Mesenteric fat pad (tissue), 1 donor: ENCODE results near the gene GLTPD2. TPM values are rescaled to one million over a fixed set of nuclear protein-coding genes. Genes with fewer than 3 reads are reported as not detected.

Experiments used
- DNase-seq: peaks from one replicate; pipeline ENCODE4 v3.0.0-alpha.2; 2020; ENCODE audit warnings: low spot score
- long read RNA-seq: library from polyadenylated mRNA; unstranded; transcript quantifications from one replicate; pipeline ENCODE4 v2.0.0, GENCODE V29; 2020
- total RNA-seq: library from RNA; stranded (reverse); fragmentation: NEBNext Ultra II Directional; extraction: Animal tissue kit (Norgen Biotek cat#: 25700); gene quantifications from one replicate; pipeline ENCODE4 v1.2.1, GENCODE V29; 2021
- donor health status: DM: yes; HTN: yes; CAD: no.

The GLTPD2 gene
- not detected for total RNA-seq
- long read RNA-seq: 0 reads

GRCh38 chr17:4788807-4789700, at the start of gene GLTPD2:
Gene GLTPD2, plus strand, starts transcription at chr17:4788964. Its CDS starts 48 bp downstream, at chr17:4789012.
- no peak for DNase-seq

GRCh38 chr17:4739122-4740024, 49.4 kb upstream of the GLTPD2 start, which contains the start of the genes CXCL16 and ZMYND15:
Gene CXCL16, minus strand, starts transcription at chr17:4739928. Its CDS starts 589 bp downstream, at chr17:4739339.
Gene ZMYND15, plus strand, starts transcription at chr17:4739833. Its CDS starts 716 bp downstream, at chr17:4740549.
- peak; percentile 92 for DNase-seq

- no peak for DNase-seq
Observed at GRCh38 chr17:4740025-4740351, 48.8 kb upstream of the GLTPD2 start.

- no peak for DNase-seq
Observed at GRCh38 chr17:4740584-4740983, 48.2 kb upstream of the GLTPD2 start.

GRCh38 chr17:4741544-4741943, 47.2 kb upstream of the GLTPD2 start:
- DNase-seq: no peak

GRCh38 chr17:4742133-4742532, 46.6 kb upstream of the GLTPD2 start:
- no peak for DNase-seq

- no peak for DNase-seq
Observed at GRCh38 chr17:4742629-4743028, 46.1 kb upstream of the GLTPD2 start.

GRCh38 chr17:4743216-4743615, 45.5 kb upstream of the GLTPD2 start:
- DNase-seq: no peak

- DNase-seq: no peak
Observed at GRCh38 chr17:4743898-4744297, 44.9 kb upstream of the GLTPD2 start.

- DNase-seq: no peak
Observed at GRCh38 chr17:4744999-4745969, 43.5 kb upstream of the GLTPD2 start.

- DNase-seq: no peak
Observed at GRCh38 chr17:4747847-4748246, 40.9 kb upstream of the GLTPD2 start.

- DNase-seq: no peak
Observed at GRCh38 chr17:4748686-4749085, 40.1 kb upstream of the GLTPD2 start.

- no peak for DNase-seq
Observed at GRCh38 chr17:4750606-4751005, 38.2 kb upstream of the GLTPD2 start.

- no peak for DNase-seq
Observed at GRCh38 chr17:4751932-4752331, 36.8 kb upstream of the GLTPD2 start.

- DNase-seq: no peak
Observed at GRCh38 chr17:4753392-4753791, 35.4 kb upstream of the GLTPD2 start.

- no peak for DNase-seq
Observed at GRCh38 chr17:4759776-4760236, 29.0 kb upstream of the GLTPD2 start.

- no peak for DNase-seq
Observed at GRCh38 chr17:4764595-4764994, 24.2 kb upstream of the GLTPD2 start.

- DNase-seq: no peak
Observed at GRCh38 chr17:4766201-4766600, 22.6 kb upstream of the GLTPD2 start.

- DNase-seq: no peak
Observed at GRCh38 chr17:4766723-4767122, 22.0 kb upstream of the GLTPD2 start.

GRCh38 chr17:4768298-4768697, 20.5 kb upstream of the GLTPD2 start:
- DNase-seq: no peak

- no peak for DNase-seq
Observed at GRCh38 chr17:4769628-4770027, 19.1 kb upstream of the GLTPD2 start.
